ENCODE measurements around the gene FAM167B. TPM values are rescaled to one million over a fixed set of nuclear protein-coding genes. Genes with fewer than 3 reads are reported as not detected.

FAM167B gene
- total RNA-seq, 1 donor from 2014 or later: 1.4 TPM

- TF ChIP-seq CTCF (IDR thresholded peaks at IDR 0.05): no peak
- DNase-seq (peak; percentile 80), ATAC-seq (ENCODE audit: low read depth) (peak; percentile 85)
- intact Hi-C loops (cut with micrococcal nuclease): loop anchor here (1.0 to 5.0 kb wide), 9 partner anchors 14 to 173 kb away; partner anchors contain the start of genes BSDC1, CCDC28B, HDAC1 and LCK
- Mint-ChIP-seq H3K27ac (peak within 1 kb of the TSS; percentile 95), H3K4me1 (peaks cover 50% of the 10 kb centered on the region), H3K9me3 (no peaks in the 10 kb centered on the region), H3K4me3 (peak within 1 kb of the TSS; percentile 96), H3K27me3 (no peaks in the 10 kb centered on the region), H3K36me3 (ENCODE audit: low read depth) (peaks cover 56% of the 10 kb centered on the region)
- POLR2A ChIA-PET: interaction anchor here (0.6 to 5.0 kb wide), 14 partner anchors 13 to 278 kb away, joined by 3 to 47 read pairs (median 6); partner anchors contain the start of genes BSDC1, CCDC28B, DCDC2B and HDAC1
- CTCF ChIA-PET: interaction anchor here (1.7 kb wide), 1 partner anchor 18 kb away, joined by 7 read pairs; no protein-coding TSS in a partner anchor
These were observed 24.9 kb upstream of the FAM167B start, which contains the start of the genes EIF3I and TMEM234 for GRCh38 chr1:32221980-32222755. Gene EIF3I, plus strand, starts transcription at chr1:32222407. Its CDS starts 35 bp downstream, at chr1:32222442. Gene TMEM234, minus strand, starts transcription at chr1:32222353. Its CDS starts 31 bp downstream, at chr1:32222322.

- CTCF ChIA-PET: interaction anchor here (0.8 to 1.7 kb wide), 4 partner anchors 17 to 177 kb away, joined by 3 to 7 read pairs (median 4); no protein-coding TSS in a partner anchor
- no peaks in the 10 kb centered on the region for H3K9me3 Mint-ChIP-seq
These were observed 23.3 kb upstream of the FAM167B start for GRCh38 chr1:32223683-32224082.

GRCh38 chr1:32224285-32224684 lies 22.7 kb upstream of the FAM167B start:
- no peak overlapping the region for H3K27ac Mint-ChIP-seq
- no peaks in the 10 kb centered on the region for H3K27me3 Mint-ChIP-seq
- H3K36me3 Mint-ChIP-seq (ENCODE audit: low read depth): peaks cover 66% of the 10 kb centered on the region
- H3K4me1 Mint-ChIP-seq: peaks cover 48% of the 10 kb centered on the region
- no peaks in the 10 kb centered on the region for H3K9me3 Mint-ChIP-seq
- no peak for TF ChIP-seq CTCF (IDR thresholded peaks at IDR 0.05)
- ATAC-seq (ENCODE audit: low read depth) (no peak), DNase-seq (no peak)
- H3K4me3 Mint-ChIP-seq: peak overlapping the region; percentile 96
- POLR2A ChIA-PET: interaction anchor here (0.7 to 5.0 kb wide), 5 partner anchors 16 to 152 kb away, joined by 3 to 47 read pairs (median 13); partner anchors contain the start of genes HDAC1, LCK and TMEM39B
- CTCF ChIA-PET: interaction anchor here (0.9 to 1.3 kb wide), 2 partner anchors 26 to 176 kb away, joined by 4 to 5 read pairs; no protein-coding TSS in a partner anchor
- intact Hi-C loops (cut with micrococcal nuclease): loop anchor here (5.0 kb wide), 1 partner anchor 152 kb away; the partner anchor contains the start of gene TMEM39B

More at GRCh38 chr1:32223683-32224082, 23.3 kb upstream of the FAM167B start:
- Mint-ChIP-seq H3K36me3 (ENCODE audit: low read depth) (peaks cover 62% of the 10 kb centered on the region), H3K27ac (no peak overlapping the region), H3K4me3 (peak overlapping the region; percentile 96), H3K27me3 (no peaks in the 10 kb centered on the region), H3K4me1 (peaks cover 50% of the 10 kb centered on the region)
- intact Hi-C loops (cut with micrococcal nuclease): loop anchor here (2.0 to 5.0 kb wide), 3 partner anchors 27 to 171 kb away; partner anchors contain the start of genes BSDC1, LCK and TMEM39B
- no peak for DNase-seq
- TF ChIP-seq CTCF (IDR thresholded peaks at IDR 0.05): no peak
- no peak for ATAC-seq (ENCODE audit: low read depth)
- POLR2A ChIA-PET: interaction anchor here (0.7 to 5.0 kb wide), 6 partner anchors 17 to 151 kb away, joined by 3 to 47 read pairs (median 8); partner anchors contain the start of genes CCDC28B, HDAC1, LCK and TMEM39B

- intact Hi-C loops (cut with micrococcal nuclease): no loop called here
- ChIA-PET CTCF (interaction anchor here (0.6 to 2.0 kb wide), 3 partner anchors 13 to 165 kb away, joined by 3 to 5 read pairs (median 4); no protein-coding TSS in a partner anchor), POLR2A (interaction anchor here (1.8 kb wide), 1 partner anchor 12 kb away, joined by 4 read pairs; no protein-coding TSS in a partner anchor)
- Mint-ChIP-seq H3K4me3 (no peak overlapping the region), H3K36me3 (ENCODE audit: low read depth) (peaks cover 72% of the 10 kb centered on the region), H3K9me3 (no peaks in the 10 kb centered on the region), H3K27ac (peak overlapping the region; percentile 57), H3K4me1 (peaks cover 9% of the 10 kb centered on the region), H3K27me3 (no peaks in the 10 kb centered on the region)
- no peak for ATAC-seq (ENCODE audit: low read depth)
- TF ChIP-seq CTCF (IDR thresholded peaks at IDR 0.05): no peak
- no peak for DNase-seq
These were observed 18.3 kb upstream of the FAM167B start for GRCh38 chr1:32228771-32229170.

All from activated B cell treated with CpG ODN at 0.5 μM for 24 hours (primary cell).